Left hindlimb (tissue), 1 donor: ENCODE data around the gene NATD1.

Experiments used
- DNase-seq: peaks from one replicate; pipeline ENCODE4 v3.0.0-alpha.2; 2018

NATD1 gene

DNA sequence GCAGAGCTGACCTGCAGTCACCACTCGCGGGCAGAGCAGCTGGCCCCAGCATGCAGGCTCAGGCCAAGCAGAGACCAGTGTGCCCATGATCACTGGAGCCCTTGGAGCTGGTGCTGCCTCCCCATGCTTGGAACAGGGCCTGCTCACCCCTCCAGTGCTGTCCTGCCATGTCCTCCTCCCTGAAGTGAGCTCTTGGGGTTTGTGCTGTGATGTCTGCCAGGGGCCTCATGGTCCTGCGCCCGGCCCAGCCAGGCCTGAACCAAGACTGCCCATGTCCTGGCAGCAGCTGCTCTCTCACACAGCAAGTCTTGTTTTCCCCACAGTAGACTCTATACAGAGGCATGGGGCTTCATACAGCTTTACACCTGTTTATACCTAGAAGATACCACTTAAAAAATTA, 63.8 kb downstream of the NATD1 start:
- no peak for DNase-seq
